Measurements from ENCODE around the gene AUTS2.
"Not testable (repeated sequence)": the region's sequence is repeated elsewhere in the genome, so short reads cannot be mapped to it uniquely, and the experiment has no call there.

AUTS2 gene

GRCh38 chr7:70725448-70725847 lies 1127.2 kb downstream of the AUTS2 start:
- Histone ChIP-seq H3K27ac (no peak overlapping the region), H3K9me3 (no peaks in the 10 kb centered on the region), H3K4me3 (ENCODE audit: low read depth in 1 of 2, low read length in 1 of 2) (no peak overlapping the region), H3K4me1 (ENCODE audit: control insufficient read depth in 1 of 2, insufficient read depth in 1 of 2, low read depth in 1 of 2, low read length in 1 of 2) (no peaks in the 10 kb centered on the region), H3K36me3 (no peaks in the 10 kb centered on the region), H3K27me3 (no peaks in the 10 kb centered on the region)
- TF ChIP-seq CTCF (IDR thresholded peaks at IDR 0.05): no peak

- Histone ChIP-seq H3K36me3 (no peaks in the 10 kb centered on the region), H3K27ac (no peak overlapping the region), H3K4me1 (ENCODE audit: control insufficient read depth in 1 of 2, insufficient read depth in 1 of 2, low read depth in 1 of 2, low read length in 1 of 2) (no peaks in the 10 kb centered on the region), H3K4me3 (ENCODE audit: low read depth in 1 of 2, low read length in 1 of 2) (no peak overlapping the region), H3K9me3 (no peaks in the 10 kb centered on the region), H3K27me3 (no peaks in the 10 kb centered on the region)
- TF ChIP-seq CTCF (IDR thresholded peaks at IDR 0.05): no peak
Observed at GRCh38 chr7:70726294-70726693, 1128.0 kb downstream of the AUTS2 start.

GRCh38 chr7:70726951-70727378 lies 1128.7 kb downstream of the AUTS2 start:
- Histone ChIP-seq H3K27ac (no peak overlapping the region), H3K9me3 (no peaks in the 10 kb centered on the region), H3K36me3 (no peaks in the 10 kb centered on the region), H3K4me3 (ENCODE audit: low read depth in 1 of 2, low read length in 1 of 2) (no peak overlapping the region), H3K4me1 (ENCODE audit: control insufficient read depth in 1 of 2, insufficient read depth in 1 of 2, low read depth in 1 of 2, low read length in 1 of 2) (no peaks in the 10 kb centered on the region), H3K27me3 (no peaks in the 10 kb centered on the region)
- TF ChIP-seq CTCF (IDR thresholded peaks at IDR 0.05): no peak

GRCh38 chr7:70727861-70728260 lies 1129.6 kb downstream of the AUTS2 start:
- H3K4me3 ChIP-seq (ENCODE audit: low read depth in 1 of 2, low read length in 1 of 2): no peak overlapping the region
- TF ChIP-seq CTCF (IDR thresholded peaks at IDR 0.05): no peak
- no peaks in the 10 kb centered on the region for H3K36me3 ChIP-seq
- no peak overlapping the region for H3K27ac ChIP-seq
- H3K27me3 ChIP-seq: no peaks in the 10 kb centered on the region
- H3K4me1 ChIP-seq (ENCODE audit: control insufficient read depth in 1 of 2, insufficient read depth in 1 of 2, low read depth in 1 of 2, low read length in 1 of 2): no peaks in the 10 kb centered on the region
- no peaks in the 10 kb centered on the region for H3K9me3 ChIP-seq

GRCh38 chr7:70728872-70729552 lies 1130.7 kb downstream of the AUTS2 start:
- Histone ChIP-seq H3K9me3 (no peaks in the 10 kb centered on the region), H3K36me3 (no peaks in the 10 kb centered on the region), H3K4me3 (ENCODE audit: low read depth in 1 of 2, low read length in 1 of 2) (no peak overlapping the region), H3K27ac (no peak overlapping the region), H3K4me1 (ENCODE audit: control insufficient read depth in 1 of 2, insufficient read depth in 1 of 2, low read depth in 1 of 2, low read length in 1 of 2) (no peaks in the 10 kb centered on the region), H3K27me3 (no peaks in the 10 kb centered on the region)
- no peak for TF ChIP-seq CTCF (IDR thresholded peaks at IDR 0.05)

- not testable (repeated sequence) for H3K9me3 ChIP-seq; H3K36me3 ChIP-seq; H3K4me3 ChIP-seq (ENCODE audit: low read depth in 1 of 2, low read length in 1 of 2); H3K4me1 ChIP-seq (ENCODE audit: control insufficient read depth in 1 of 2, insufficient read depth in 1 of 2, low read depth in 1 of 2, low read length in 1 of 2); H3K27me3 ChIP-seq; H3K27ac ChIP-seq
Observed at GRCh38 chr7:70729553-70730157, 1131.4 kb downstream of the AUTS2 start.

Measured in neutrophil (primary cell).